H9 (cell line): Measurements from ENCODE around the gene PXYLP1. TPM values are rescaled to one million over a fixed set of nuclear protein-coding genes. Genes with fewer than 3 reads are reported as not detected.

ENCODE experiments used
- DNase-seq: peaks from one replicate; pipeline ENCODE4 v3.0.0-alpha.2; 2017
- H2AFZ ChIP-seq: one replicate; pipeline ENCODE4 v1.6.1; 2013; ENCODE audit warnings: mild to moderate bottlenecking, low read length, control low read depth, moderate library complexity
- H2AK5ac ChIP-seq: 2 replicates; pipeline ENCODE4 v1.6.1; 2013; ENCODE audit warnings: low read length, control low read depth, mixed read lengths; ENCODE audit not compliant: insufficient read length
- H2BK120ac ChIP-seq: one replicate; pipeline ENCODE4 v1.6.1; 2013; ENCODE audit warnings: low read depth, mild to moderate bottlenecking, low read length, control low read depth, inconsistent platforms; ENCODE audit not compliant: poor library complexity, severe bottlenecking
- H2BK12ac ChIP-seq: 2 replicates; pipeline ENCODE4 v1.6.1; 2013; ENCODE audit warnings: low read length, control low read depth, mixed read lengths, low read depth; ENCODE audit not compliant: insufficient read length
- H2BK15ac ChIP-seq: 2 replicates; pipeline ENCODE4 v1.6.1; 2013; ENCODE audit warnings: low read depth, low read length, control low read depth
- H2BK20ac ChIP-seq: one replicate; pipeline ENCODE4 v1.6.1; 2013; ENCODE audit warnings: low read depth, mild to moderate bottlenecking, low read length, control low read depth, inconsistent platforms; ENCODE audit not compliant: poor library complexity, severe bottlenecking
- H2BK5ac ChIP-seq: 2 replicates; pipeline ENCODE4 v1.6.1; 2013; ENCODE audit warnings: low read length, control low read depth, mixed read lengths; ENCODE audit not compliant: insufficient read length
- H3K14ac ChIP-seq: 2 replicates; pipeline ENCODE4 v1.6.1; 2013; ENCODE audit warnings: low read length, control low read depth; ENCODE audit not compliant: insufficient read depth
- H3K18ac ChIP-seq: 2 replicates; pipeline ENCODE4 v1.6.1; 2013; ENCODE audit warnings: low read depth, mild to moderate bottlenecking, mixed read lengths, low read length, control low read depth; ENCODE audit not compliant: insufficient read length
- H3K23ac ChIP-seq: 2 replicates; pipeline ENCODE4 v1.6.1; 2013; ENCODE audit warnings: low read length, control low read depth, mixed read lengths, low read depth; ENCODE audit not compliant: insufficient read length
- H3K23me2 ChIP-seq: 2 replicates; pipeline ENCODE4 v1.6.1; 2013; ENCODE audit warnings: low read depth, mild to moderate bottlenecking, mixed read lengths, low read length, control low read depth; ENCODE audit not compliant: insufficient read length, poor library complexity, severe bottlenecking
- H3K27ac ChIP-seq: 2 replicates; pipeline ENCODE4 v1.5.1; 2013; ENCODE audit warnings: low read length, control low read depth, mixed read lengths, low read depth; ENCODE audit not compliant: insufficient read length
- H3K27me3 ChIP-seq: 2 replicates; pipeline ENCODE4 v1.6.1; 2013; ENCODE audit warnings: low read length, control low read depth, inconsistent platforms; ENCODE audit not compliant: insufficient read depth
- H3K4ac ChIP-seq: 2 replicates; pipeline ENCODE4 v1.6.1; 2013; ENCODE audit warnings: low read depth, mild to moderate bottlenecking, control low read depth, inconsistent platforms, low read length, moderate library complexity
- H3K4me1 ChIP-seq: 2 replicates; pipeline ENCODE4 v1.6.1; 2013; ENCODE audit warnings: low read length, control low read depth, inconsistent platforms; ENCODE audit not compliant: insufficient read depth
- H3K4me2 ChIP-seq: 2 replicates; pipeline ENCODE4 v1.6.1; 2013; ENCODE audit warnings: low read length, control low read depth, mixed read lengths; ENCODE audit not compliant: insufficient read length, insufficient read depth
- H3K56ac ChIP-seq: 2 replicates; pipeline ENCODE4 v1.6.1; 2013; ENCODE audit warnings: low read depth, mild to moderate bottlenecking, mixed read lengths, low read length, control low read depth; ENCODE audit not compliant: insufficient read length
- H3K79me1 ChIP-seq: 2 replicates; pipeline ENCODE4 v1.6.1; 2013; ENCODE audit warnings: low read depth, mild to moderate bottlenecking, moderate library complexity, low read length, control low read depth, inconsistent platforms; ENCODE audit not compliant: insufficient read depth, poor library complexity, severe bottlenecking
- H3K79me2 ChIP-seq: 2 replicates; pipeline ENCODE4 v1.6.1; 2013; ENCODE audit warnings: low read length, control low read depth, inconsistent platforms; ENCODE audit not compliant: insufficient read depth
- H3K9ac ChIP-seq: 2 replicates; pipeline ENCODE4 v1.6.1; 2013; ENCODE audit warnings: low read length, control low read depth, mixed read lengths; ENCODE audit not compliant: insufficient read length; ENCODE audit errors: extremely low read depth
- H3K9me3 ChIP-seq: one replicate; pipeline ENCODE4 v1.6.1; 2013; ENCODE audit warnings: low read depth, low read length, inconsistent platforms; ENCODE audit not compliant: control insufficient read depth
- H3T11ph ChIP-seq: one replicate; pipeline ENCODE4 v1.6.1; 2013; ENCODE audit warnings: mild to moderate bottlenecking, low read length, control low read depth, inconsistent platforms
- H4K20me1 ChIP-seq: one replicate; pipeline ENCODE4 v1.6.1; 2013; ENCODE audit not compliant: control insufficient read depth, insufficient read length, insufficient read depth
- H4K5ac ChIP-seq: 2 replicates; pipeline ENCODE4 v1.6.1; 2013; ENCODE audit warnings: low read depth, mild to moderate bottlenecking, mixed read lengths, low read length, control low read depth; ENCODE audit not compliant: insufficient read length
- H4K8ac ChIP-seq: replicated peaks from 2 replicates; pipeline ENCODE4 v1.6.1; 2013; ENCODE audit warnings: low read length, control low read depth, mixed read lengths, low read depth; ENCODE audit not compliant: insufficient read length
- H4K91ac ChIP-seq: 2 replicates; pipeline ENCODE4 v1.6.1; 2013; ENCODE audit warnings: low read depth, mild to moderate bottlenecking, moderate library complexity, mixed read lengths, low read length, control low read depth; ENCODE audit not compliant: insufficient read length
- H3K27ac Mint-ChIP-seq, 3 experiments: 2 replicates in 2 of 3; 3 replicates in 1 of 3; pipeline ENCODE4 v1.8.0; 2020 to 2021; ENCODE audit warnings: mixed read lengths in 3 of 3, mild to moderate bottlenecking in 1 of 3, moderate library complexity in 1 of 3
- H3K27me3 Mint-ChIP-seq: 2 replicates; pipeline ENCODE4 v1.8.0; 2021; ENCODE audit warnings: low read depth, mild to moderate bottlenecking, moderate library complexity, mixed read lengths
- H3K36me3 Mint-ChIP-seq, 3 experiments: 2 replicates in 2 of 3; 3 replicates in 1 of 3; pipeline ENCODE4 v1.8.0; 2020 to 2021; ENCODE audit warnings: low read depth in 3 of 3, mixed read lengths in 3 of 3; ENCODE audit not compliant: insufficient read depth in 1 of 3
- H3K4me1 Mint-ChIP-seq, 2 experiments: 2 replicates each; pipeline ENCODE4 v1.8.0; 2020; ENCODE audit warnings: mixed read lengths in 2 of 2
- H3K4me3 Mint-ChIP-seq, 2 experiments: 2 replicates in 1 of 2; 3 replicates in 1 of 2; pipeline ENCODE4 v1.8.0; 2020 to 2021; ENCODE audit warnings: mild to moderate bottlenecking in 2 of 2, mixed read lengths in 2 of 2, moderate library complexity in 1 of 2
- H3K9me3 Mint-ChIP-seq, 2 experiments: 2 replicates in 1 of 2; 3 replicates in 1 of 2; pipeline ENCODE4 v1.8.0; 2020; ENCODE audit warnings: mild to moderate bottlenecking in 2 of 2, mixed read lengths in 2 of 2, moderate library complexity in 1 of 2
- CTCF ChIP-seq: fragments of 200-600 bp; sonication (generic); conservative IDR thresholded peaks from 3 replicates; pipeline ENCODE4 v1.8.0; 2021; ENCODE audit warnings: antibody characterized with exemption, mild to moderate bottlenecking
- WGBS: extraction: QIAGEN DNeasy Blood & Tissue Kit; methylation state at CpG from one replicate; pipeline ENCODE4 v1.1.7; 2013; ENCODE audit warnings: missing lambda C conversion rate, low lambda C conversion rate, mixed read lengths; ENCODE audit not compliant: insufficient read length; ENCODE audit errors: extremely low coverage; 5-methylcytosine and 5-hydroxymethylcytosine counted together
- total RNA-seq: library from RNA; stranded (reverse); gene quantifications from 2 replicates; pipeline ENCODE4 v1.2.1, GENCODE V29; 2021

The PXYLP1 gene
- total RNA-seq, 1 experiment from 2014 or later: 17.9 TPM

- whole genome bisulfite sequencing: 100% methylated on average over 1 of the region's 2 CpGs
- Mint-ChIP-seq H3K36me3 (peaks cover 3 to 38% (median 22%) of the 10 kb centered on the region in 3 experiments; a peak in 6 of 7 replicates), H3K4me1 (peaks cover 0 to 3% of the 10 kb centered on the region in 2 experiments; a peak in 1 of 4 replicates), H3K9me3 (no peaks in the 10 kb centered on the region; a peak in 1 of 5 replicates), H3K27me3 (no peaks in the 10 kb centered on the region), H3K27ac (no peak overlapping the region), H3K4me3 (no peak overlapping the region)
- H3K4me2 ChIP-seq: no peak overlapping the region
- H3K23me2 ChIP-seq: no peaks in the 10 kb centered on the region
- no peak overlapping the region for H2BK15ac ChIP-seq
- H3K79me1 ChIP-seq: no peaks in the 10 kb centered on the region
- H3K4ac ChIP-seq: no peak overlapping the region
- H2AFZ ChIP-seq: no peak overlapping the region
- H4K20me1 ChIP-seq: no peaks in the 10 kb centered on the region
- no peak overlapping the region for H3K18ac ChIP-seq
- no peak overlapping the region for H2BK120ac ChIP-seq
- H2AK5ac ChIP-seq: no peak overlapping the region
- no peak overlapping the region for H2BK5ac ChIP-seq
- no peak overlapping the region for H3T11ph ChIP-seq
- H3K79me2 ChIP-seq: no peaks in the 10 kb centered on the region
- H3K9me3 ChIP-seq: no peaks in the 10 kb centered on the region
- TF ChIP-seq CTCF: no peak
- no peak overlapping the region for H3K27ac ChIP-seq
- no peak overlapping the region for H3K14ac ChIP-seq
- H4K8ac ChIP-seq: no peak overlapping the region
- H3K9ac ChIP-seq: no peak overlapping the region
- H3K56ac ChIP-seq: no peak overlapping the region
- H3K27me3 ChIP-seq: no peaks in the 10 kb centered on the region
- no peak for DNase-seq
- no peak overlapping the region for H4K91ac ChIP-seq
- H3K23ac ChIP-seq: no peak overlapping the region
- no peak overlapping the region for H2BK20ac ChIP-seq
- no peaks in the 10 kb centered on the region for H3K4me1 ChIP-seq
- H4K5ac ChIP-seq: no peak overlapping the region
- H2BK12ac ChIP-seq: no peak overlapping the region
These were observed 53.9 kb downstream of the PXYLP1 start for GRCh38 chr3:141285570-141285969.
